Hepatocyte (in vitro differentiated cells): ENCODE results near the gene YWHAQ.

ENCODE experiments used
- CTCF ChIP-seq: fragments of 200-600 bp; sonication (generic); IDR thresholded peaks from 2 replicates; pipeline ENCODE4 v1.5.1; 2016; ENCODE audit warnings: antibody characterized with exemption, mild to moderate bottlenecking; ENCODE audit not compliant: poor library complexity
- EZH2 ChIP-seq: fragments of 200-600 bp; sonication (generic); IDR thresholded peaks from 2 replicates; pipeline ENCODE4 v1.6.1; 2016; ENCODE audit warnings: antibody characterized with exemption, mild to moderate bottlenecking, borderline replicate concordance

GRCh38 chr2:9593925-9594324 is 36.9 kb downstream of the YWHAQ start:
- no peak for TF ChIP-seq EZH2
- no peak for TF ChIP-seq CTCF
